Measurements from ENCODE around the gene GRAMD2B. TPM values are rescaled to one million over a fixed set of nuclear protein-coding genes. Genes with fewer than 3 reads are reported as not detected.

Gene GRAMD2B
- total RNA-seq, 1 donor from 2014 or later = 32.1 TPM

DNA sequence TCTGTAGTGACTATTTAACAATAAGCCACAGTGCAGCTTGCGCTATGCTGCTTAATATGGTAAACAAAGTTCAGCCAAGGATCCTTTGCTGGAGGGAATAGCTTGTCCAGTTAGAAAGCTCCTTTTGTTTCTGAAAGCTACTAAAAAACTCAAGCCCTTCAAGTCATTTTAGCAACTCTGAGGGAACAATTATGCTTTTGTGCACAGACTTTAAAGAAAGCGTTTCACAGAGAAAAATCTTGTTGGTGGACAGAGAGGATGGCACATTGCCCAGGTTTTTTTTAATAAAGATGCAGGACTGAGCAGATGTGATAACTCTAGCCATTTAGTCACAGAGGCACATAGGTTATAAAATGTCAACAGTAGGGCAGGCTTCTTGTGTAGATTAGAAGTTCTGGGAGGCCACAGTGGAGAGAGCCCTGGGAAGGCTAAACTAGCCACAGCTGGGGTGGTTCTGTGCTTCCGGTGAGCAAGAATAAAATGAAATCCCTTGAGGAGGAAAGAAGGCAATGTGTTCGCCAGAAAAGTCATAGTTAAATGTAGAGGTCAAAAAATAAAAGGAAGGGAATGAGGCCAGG lies 108.4 kb downstream of the GRAMD2B start:
- no peaks in the 10 kb centered on the region for H3K9me3 Mint-ChIP-seq (ENCODE audit: low read depth)
- H3K36me3 Mint-ChIP-seq (ENCODE audit: insufficient read depth) = peaks cover 1% of the 10 kb centered on the region
- no peak overlapping the region for H3K4me3 Mint-ChIP-seq (ENCODE audit: low read depth)
- peaks cover 9% of the 10 kb centered on the region for H3K4me1 Mint-ChIP-seq (ENCODE audit: low read depth)
- H3K27me3 Mint-ChIP-seq = no peaks in the 10 kb centered on the region
- no peak for DNase-seq (ENCODE audit: low spot score, unreplicated experiment)
- peak overlapping the region; percentile 84 for H3K27ac Mint-ChIP-seq
- TF ChIP-seq, protein P1, sequence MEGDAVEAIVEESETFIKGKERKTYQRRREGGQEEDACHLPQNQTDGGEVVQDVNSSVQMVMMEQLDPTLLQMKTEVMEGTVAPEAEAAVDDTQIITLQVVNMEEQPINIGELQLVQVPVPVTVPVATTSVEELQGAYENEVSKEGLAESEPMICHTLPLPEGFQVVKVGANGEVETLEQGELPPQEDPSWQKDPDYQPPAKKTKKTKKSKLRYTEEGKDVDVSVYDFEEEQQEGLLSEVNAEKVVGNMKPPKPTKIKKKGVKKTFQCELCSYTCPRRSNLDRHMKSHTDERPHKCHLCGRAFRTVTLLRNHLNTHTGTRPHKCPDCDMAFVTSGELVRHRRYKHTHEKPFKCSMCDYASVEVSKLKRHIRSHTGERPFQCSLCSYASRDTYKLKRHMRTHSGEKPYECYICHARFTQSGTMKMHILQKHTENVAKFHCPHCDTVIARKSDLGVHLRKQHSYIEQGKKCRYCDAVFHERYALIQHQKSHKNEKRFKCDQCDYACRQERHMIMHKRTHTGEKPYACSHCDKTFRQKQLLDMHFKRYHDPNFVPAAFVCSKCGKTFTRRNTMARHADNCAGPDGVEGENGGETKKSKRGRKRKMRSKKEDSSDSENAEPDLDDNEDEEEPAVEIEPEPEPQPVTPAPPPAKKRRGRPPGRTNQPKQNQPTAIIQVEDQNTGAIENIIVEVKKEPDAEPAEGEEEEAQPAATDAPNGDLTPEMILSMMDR (IDR thresholded peaks at IDR 0.05; ENCODE audit: unreplicated experiment) = no peak

DNA sequence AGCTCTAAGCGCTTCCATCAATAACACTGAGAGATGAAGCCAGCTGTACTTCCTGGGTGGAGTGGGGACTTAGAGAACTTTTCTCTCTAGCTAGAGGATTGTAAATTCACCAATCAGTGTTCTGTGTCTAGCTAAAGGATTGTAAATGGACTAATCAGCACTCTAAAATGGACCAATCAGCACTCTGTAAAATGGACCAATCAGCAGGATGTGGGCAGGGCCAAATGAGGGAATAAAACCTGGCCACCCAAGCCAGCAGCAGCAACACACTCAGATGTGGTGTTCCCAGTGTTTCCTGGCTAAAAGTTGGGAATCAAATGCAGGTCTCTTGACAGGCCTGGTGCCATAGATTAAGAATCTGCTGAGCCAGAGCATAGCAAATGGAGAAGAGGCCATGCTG lies 111.3 kb downstream of the GRAMD2B start:
- Mint-ChIP-seq H3K36me3 (ENCODE audit: insufficient read depth) (peaks cover 1% of the 10 kb centered on the region), H3K4me3 (ENCODE audit: low read depth) (no peak overlapping the region)

DNA sequence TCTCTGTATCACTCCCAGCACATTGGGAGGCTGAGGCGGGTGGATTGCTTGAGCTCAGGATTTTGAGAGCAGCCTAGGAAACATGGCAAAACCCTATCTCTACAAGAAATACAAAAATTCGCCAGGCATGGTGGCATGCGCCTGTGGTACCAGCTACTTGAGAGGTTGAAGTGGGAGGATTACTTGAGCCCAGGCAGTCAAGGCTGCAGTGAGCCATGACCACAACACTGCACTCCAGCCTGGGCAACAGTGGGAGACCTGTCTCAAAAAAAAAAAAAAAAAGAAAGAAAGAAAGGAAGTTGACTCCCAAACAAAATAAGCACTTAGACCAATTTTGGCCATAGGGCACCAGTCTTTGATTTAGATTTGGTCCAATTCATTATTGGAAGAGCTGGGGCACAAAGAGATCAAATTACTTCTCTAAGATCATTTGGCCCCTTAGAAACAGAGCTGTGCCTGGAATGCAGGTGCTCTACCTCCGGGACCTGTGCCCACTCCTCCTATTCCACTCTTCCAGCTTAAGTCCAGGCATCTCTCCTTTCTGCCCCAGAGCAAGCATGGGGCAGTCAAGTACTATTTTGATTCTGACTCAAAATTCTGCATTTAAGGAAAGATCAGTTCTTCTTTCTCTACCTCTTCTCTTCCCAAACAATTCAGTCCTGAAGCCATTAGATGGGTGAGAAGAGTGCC lies 112.8 kb downstream of the GRAMD2B start:
- Mint-ChIP-seq H3K36me3 (ENCODE audit: insufficient read depth) (peaks cover 1% of the 10 kb centered on the region), H3K9me3 (ENCODE audit: low read depth) (no peaks in the 10 kb centered on the region), H3K27ac (no peak overlapping the region), H3K4me1 (ENCODE audit: low read depth) (peaks cover 12% of the 10 kb centered on the region), H3K4me3 (ENCODE audit: low read depth) (no peak overlapping the region), H3K27me3 (no peaks in the 10 kb centered on the region)
- no peak for DNase-seq (ENCODE audit: low spot score, unreplicated experiment)
- TF ChIP-seq, protein P1 (IDR thresholded peaks at IDR 0.05; ENCODE audit: unreplicated experiment) = no peak

More for the DNA sequence above, 111.3 kb downstream of the GRAMD2B start:
- H3K9me3 Mint-ChIP-seq (ENCODE audit: low read depth) = no peaks in the 10 kb centered on the region
- no peak overlapping the region for H3K27ac Mint-ChIP-seq
- TF ChIP-seq, protein P1 (IDR thresholded peaks at IDR 0.05; ENCODE audit: unreplicated experiment) = no peak
- DNase-seq (ENCODE audit: low spot score, unreplicated experiment) = no peak
- H3K4me1 Mint-ChIP-seq (ENCODE audit: low read depth) = peaks cover 12% of the 10 kb centered on the region
- no peaks in the 10 kb centered on the region for H3K27me3 Mint-ChIP-seq

GRCh38 chr5:126536874-126537273 lies 113.7 kb downstream of the GRAMD2B start:
- no peaks in the 10 kb centered on the region for H3K27me3 Mint-ChIP-seq
- H3K4me3 Mint-ChIP-seq (ENCODE audit: low read depth) = no peak overlapping the region
- H3K9me3 Mint-ChIP-seq (ENCODE audit: low read depth) = no peaks in the 10 kb centered on the region
- H3K27ac Mint-ChIP-seq = no peak overlapping the region
- peaks cover 1% of the 10 kb centered on the region for H3K36me3 Mint-ChIP-seq (ENCODE audit: insufficient read depth)
- no peak for DNase-seq (ENCODE audit: low spot score, unreplicated experiment)
- TF ChIP-seq, protein P1 (IDR thresholded peaks at IDR 0.05; ENCODE audit: unreplicated experiment) = peak; percentile 10
- peaks cover 4% of the 10 kb centered on the region for H3K4me1 Mint-ChIP-seq (ENCODE audit: low read depth)

GRCh38 chr5:126538579-126538978 lies 115.4 kb downstream of the GRAMD2B start:
- Mint-ChIP-seq H3K9me3 (ENCODE audit: low read depth) (no peaks in the 10 kb centered on the region), H3K27ac (no peak overlapping the region), H3K4me1 (ENCODE audit: low read depth) (peaks cover 9% of the 10 kb centered on the region), H3K27me3 (no peaks in the 10 kb centered on the region), H3K36me3 (ENCODE audit: insufficient read depth) (peaks cover 7% of the 10 kb centered on the region), H3K4me3 (ENCODE audit: low read depth) (no peak overlapping the region)
- TF ChIP-seq, protein P1 (IDR thresholded peaks at IDR 0.05; ENCODE audit: unreplicated experiment) = no peak
- DNase-seq (ENCODE audit: low spot score, unreplicated experiment) = no peak
